Fibroblast of villous mesenchyme (primary cell): ENCODE results near the gene SLC38A6. TPM values are rescaled to one million over a fixed set of nuclear protein-coding genes. Genes with fewer than 3 reads are reported as not detected.
"Not testable (repeated sequence)": the region's sequence is repeated elsewhere in the genome, so short reads cannot be mapped to it uniquely, and the experiment has no call there.

Source experiments
- DNase-seq: peaks from one replicate; pipeline ENCODE4 v3.0.0-alpha.2; 2010; ENCODE audit warnings: low read depth
- H3K4me3 ChIP-seq: 2 replicates; pipeline ENCODE4 v1.5.1; 2011; ENCODE audit warnings: low read depth, mild to moderate bottlenecking, low read length
- CTCF ChIP-seq: IDR thresholded peaks from 2 replicates; pipeline ENCODE4 v1.5.1; 2012; ENCODE audit warnings: low read depth, mild to moderate bottlenecking, low read length; ENCODE audit not compliant: insufficient read depth
- total RNA-seq: library from RNA; depleted of rRNA; stranded (reverse); fragments of >200 nt; gene quantifications from 2 replicates; pipeline ENCODE4 v1.2.3, GENCODE V29; 2012

SLC38A6 gene
- total RNA-seq, 1 donor = 56.1 TPM

GRCh38 chr14:61064210-61064609, 83.2 kb downstream of the SLC38A6 start:
- H3K4me3 ChIP-seq = no peak overlapping the region
- DNase-seq = no peak
- TF ChIP-seq CTCF = no peak

- TF ChIP-seq CTCF = no peak
- H3K4me3 ChIP-seq = no peak overlapping the region
- no peak for DNase-seq
These were observed 83.8 kb downstream of the SLC38A6 start for GRCh38 chr14:61064856-61065255.

GRCh38 chr14:61065656-61066055, 84.6 kb downstream of the SLC38A6 start:
- TF ChIP-seq CTCF = no peak

DNA sequence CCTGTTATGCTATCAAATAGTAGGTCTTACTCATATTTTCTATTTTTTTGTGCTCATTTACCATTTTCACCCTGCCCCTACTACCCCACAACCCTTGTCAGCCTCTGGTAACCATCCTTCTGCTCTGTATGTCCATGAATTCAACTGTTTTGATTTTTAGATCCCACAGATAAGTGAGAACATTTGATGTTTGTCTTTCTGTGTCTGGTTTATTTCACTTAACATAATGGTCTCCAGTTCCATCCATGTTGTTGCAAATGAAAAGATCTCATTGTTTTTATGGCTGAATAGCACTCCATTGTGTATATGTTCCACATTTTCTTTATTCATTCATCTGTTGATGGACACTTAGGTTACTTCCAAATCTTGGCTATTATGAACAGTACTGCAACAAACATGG, 91.4 kb downstream of the SLC38A6 start:
- DNase-seq = peak; percentile 8
- not testable (repeated sequence) for H3K4me3 ChIP-seq

More at GRCh38 chr14:61065656-61066055, 84.6 kb downstream of the SLC38A6 start:
- no peak overlapping the region for H3K4me3 ChIP-seq
- no peak for DNase-seq

GRCh38 chr14:61074852-61075251, 93.8 kb downstream of the SLC38A6 start:
- no peak overlapping the region for H3K4me3 ChIP-seq
- no peak for DNase-seq
- TF ChIP-seq CTCF = no peak

DNA sequence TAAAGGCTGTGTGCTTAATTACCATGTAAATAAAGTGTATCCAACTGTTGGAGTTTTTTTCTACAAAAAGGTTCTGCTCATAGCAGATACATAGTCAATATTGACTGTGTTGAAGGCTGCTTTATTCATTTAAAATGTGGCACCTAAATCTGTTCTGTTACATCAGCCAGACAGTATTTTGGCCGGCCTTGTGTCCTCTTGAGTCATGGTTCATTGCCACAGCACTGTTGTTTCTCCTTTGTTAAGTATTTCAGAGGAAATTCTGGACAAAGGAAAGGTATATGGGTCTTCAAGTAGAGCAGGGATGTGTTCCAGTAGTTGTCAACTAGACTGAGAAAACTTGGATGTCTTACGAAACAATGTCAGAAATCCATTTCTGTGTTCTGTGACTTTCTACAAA, 95.5 kb downstream of the SLC38A6 start:
- TF ChIP-seq CTCF = no peak
- H3K4me3 ChIP-seq = no peak overlapping the region
- no peak for DNase-seq

- no peak overlapping the region for H3K4me3 ChIP-seq
- no peak for DNase-seq
- no peak for TF ChIP-seq CTCF
These were observed 96.4 kb downstream of the SLC38A6 start for GRCh38 chr14:61077437-61077836.
